GM23248 (cell line): ENCODE results near the gene PLD4.

Experiments used
- EZH2 ChIP-seq: fragments of 200-600 bp; sonication (generic); IDR thresholded peaks from 2 replicates; pipeline ENCODE4 v1.6.1; 2018; ENCODE audit warnings: antibody characterized with exemption, mild to moderate bottlenecking; ENCODE audit not compliant: insufficient read depth, poor library complexity, severe bottlenecking
- EZH2phosphoT487 ChIP-seq: fragments of 200-600 bp; sonication (generic); IDR thresholded peaks from 2 replicates; pipeline ENCODE4 v1.6.1; 2018; ENCODE audit warnings: antibody characterized with exemption, moderate library complexity, mild to moderate bottlenecking, low read depth; ENCODE audit not compliant: insufficient read depth

DNA sequence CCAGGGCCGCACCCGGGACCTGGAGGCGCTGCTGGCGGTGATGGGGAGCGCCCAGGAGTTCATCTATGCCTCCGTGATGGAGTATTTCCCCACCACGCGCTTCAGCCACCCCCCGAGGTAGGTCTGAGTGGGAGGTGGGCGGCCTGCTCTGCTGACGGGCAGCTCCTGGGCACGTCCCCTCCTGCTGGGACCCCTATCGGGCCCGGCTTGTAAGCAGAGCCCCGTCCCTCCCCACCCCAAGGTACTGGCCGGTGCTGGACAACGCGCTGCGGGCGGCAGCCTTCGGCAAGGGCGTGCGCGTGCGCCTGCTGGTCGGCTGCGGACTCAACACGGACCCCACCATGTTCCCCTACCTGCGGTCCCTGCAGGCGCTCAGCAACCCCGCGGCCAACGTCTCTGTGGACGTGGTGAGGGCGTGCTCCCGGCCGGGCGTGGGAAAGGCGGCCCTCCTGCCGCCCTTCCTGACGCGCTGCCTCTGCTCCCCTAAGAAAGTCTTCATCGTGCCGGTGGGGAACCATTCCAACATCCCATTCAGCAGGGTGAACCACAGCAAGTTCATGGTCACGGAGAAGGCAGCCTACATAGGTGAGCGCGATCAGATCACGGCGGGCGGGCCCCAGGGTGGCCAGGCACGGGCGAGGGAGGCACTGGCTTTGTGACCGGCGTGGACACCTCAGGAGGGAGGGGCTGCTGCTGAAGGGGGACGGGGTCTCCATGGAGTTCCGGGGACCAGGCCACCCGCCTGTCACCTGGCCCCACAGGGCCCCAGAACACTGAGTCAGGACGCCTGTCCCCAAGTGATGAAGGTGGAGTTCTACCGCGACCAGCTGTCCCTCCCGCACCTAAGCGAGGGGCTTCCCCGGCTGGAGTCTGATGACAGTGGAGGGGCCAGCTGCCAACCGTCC lies 7.3 kb downstream of the PLD4 start:
- TF ChIP-seq EZH2, result no peak
- no peak for TF ChIP-seq EZH2phosphoT487
